LNCaP clone FGC (cell line): Measurements from ENCODE around the gene ATP2A3.

Experiments used
- DNase-seq: peaks from one replicate; pipeline ENCODE4 v3.0.0-alpha.2; 2011; ENCODE audit warnings: low read depth
- H3K4me3 ChIP-seq: 2 replicates; pipeline ENCODE4 v1.5.1; 2011; ENCODE audit warnings: mild to moderate bottlenecking, low read depth, low read length, control low read depth
- TF ChIP-seq, protein P1 (sequence below): IDR thresholded peaks from 2 replicates; pipeline ENCODE4 v1.5.1; 2012; ENCODE audit warnings: mild to moderate bottlenecking; ENCODE audit not compliant: control insufficient read depth, insufficient read depth; ENCODE audit errors: extremely low read depth

Gene ATP2A3

DNA sequence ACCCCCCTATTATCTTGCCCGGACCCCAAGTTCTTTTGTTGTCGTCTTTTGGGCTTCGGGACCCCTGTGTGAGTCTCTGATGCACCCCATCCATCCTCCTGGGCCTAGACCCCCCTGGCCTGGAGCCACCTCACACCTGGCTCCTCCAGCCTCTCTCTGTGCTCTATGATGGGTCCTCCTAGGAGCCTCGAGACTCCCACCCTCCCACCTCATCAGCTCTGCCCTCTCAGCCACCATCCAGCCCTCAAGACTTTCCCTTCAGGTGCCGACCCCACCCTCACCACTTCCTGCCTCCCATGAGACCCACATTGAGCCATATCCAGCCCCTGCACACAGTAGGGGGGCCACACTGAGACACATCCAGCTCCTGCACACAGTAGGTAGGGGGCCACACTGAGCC is 8.7 kb upstream of the ATP2A3 start:
- H3K4me3 ChIP-seq, result no peak overlapping the region
- TF ChIP-seq, protein P1, sequence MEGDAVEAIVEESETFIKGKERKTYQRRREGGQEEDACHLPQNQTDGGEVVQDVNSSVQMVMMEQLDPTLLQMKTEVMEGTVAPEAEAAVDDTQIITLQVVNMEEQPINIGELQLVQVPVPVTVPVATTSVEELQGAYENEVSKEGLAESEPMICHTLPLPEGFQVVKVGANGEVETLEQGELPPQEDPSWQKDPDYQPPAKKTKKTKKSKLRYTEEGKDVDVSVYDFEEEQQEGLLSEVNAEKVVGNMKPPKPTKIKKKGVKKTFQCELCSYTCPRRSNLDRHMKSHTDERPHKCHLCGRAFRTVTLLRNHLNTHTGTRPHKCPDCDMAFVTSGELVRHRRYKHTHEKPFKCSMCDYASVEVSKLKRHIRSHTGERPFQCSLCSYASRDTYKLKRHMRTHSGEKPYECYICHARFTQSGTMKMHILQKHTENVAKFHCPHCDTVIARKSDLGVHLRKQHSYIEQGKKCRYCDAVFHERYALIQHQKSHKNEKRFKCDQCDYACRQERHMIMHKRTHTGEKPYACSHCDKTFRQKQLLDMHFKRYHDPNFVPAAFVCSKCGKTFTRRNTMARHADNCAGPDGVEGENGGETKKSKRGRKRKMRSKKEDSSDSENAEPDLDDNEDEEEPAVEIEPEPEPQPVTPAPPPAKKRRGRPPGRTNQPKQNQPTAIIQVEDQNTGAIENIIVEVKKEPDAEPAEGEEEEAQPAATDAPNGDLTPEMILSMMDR, result no peak
- no peak for DNase-seq

DNA sequence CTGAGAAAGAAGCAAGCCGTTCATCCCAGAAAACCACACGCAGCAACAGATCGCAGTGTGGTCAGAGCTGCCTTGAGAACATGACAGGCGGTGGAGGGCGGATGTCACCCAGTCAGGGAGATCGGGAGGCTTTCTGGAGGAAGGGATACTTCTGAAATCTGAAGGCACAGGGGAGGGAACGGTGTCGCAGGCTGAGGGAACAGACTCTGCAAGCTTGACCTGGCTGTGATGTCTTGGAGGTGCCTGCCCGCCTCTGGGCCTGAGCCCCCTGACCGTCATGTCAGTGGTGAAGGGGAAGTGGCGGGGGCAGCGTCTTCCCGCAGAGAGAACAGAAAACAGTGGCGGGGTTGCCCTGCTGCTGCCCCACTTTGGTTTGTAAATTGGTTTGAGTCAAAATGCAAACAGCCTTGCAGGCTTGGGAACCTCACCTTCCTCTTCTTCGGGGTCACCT is 8.1 kb upstream of the ATP2A3 start:
- no peak overlapping the region for H3K4me3 ChIP-seq
- DNase-seq, result no peak
- TF ChIP-seq, protein P1, result no peak

DNA sequence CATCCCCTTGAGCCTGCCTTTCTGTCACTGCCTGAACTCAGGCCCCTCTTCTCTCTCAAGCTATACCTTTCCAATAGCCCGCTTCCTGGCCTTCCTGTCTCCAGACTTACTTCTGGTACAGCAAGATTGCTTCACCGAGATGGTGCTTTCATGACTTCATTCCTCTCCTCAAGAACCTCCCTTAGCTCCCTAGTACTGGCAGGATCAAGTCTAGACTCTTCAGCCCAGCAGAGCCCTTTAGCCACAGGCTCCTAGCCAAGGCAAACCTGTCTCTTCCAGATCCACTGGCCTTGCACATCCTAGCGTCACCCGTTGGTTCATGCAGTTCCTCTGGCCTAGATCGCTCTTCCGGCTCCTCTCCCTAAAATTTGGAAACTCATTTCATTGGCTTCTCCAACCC is 6.4 kb upstream of the ATP2A3 start:
- no peak for DNase-seq

DNA sequence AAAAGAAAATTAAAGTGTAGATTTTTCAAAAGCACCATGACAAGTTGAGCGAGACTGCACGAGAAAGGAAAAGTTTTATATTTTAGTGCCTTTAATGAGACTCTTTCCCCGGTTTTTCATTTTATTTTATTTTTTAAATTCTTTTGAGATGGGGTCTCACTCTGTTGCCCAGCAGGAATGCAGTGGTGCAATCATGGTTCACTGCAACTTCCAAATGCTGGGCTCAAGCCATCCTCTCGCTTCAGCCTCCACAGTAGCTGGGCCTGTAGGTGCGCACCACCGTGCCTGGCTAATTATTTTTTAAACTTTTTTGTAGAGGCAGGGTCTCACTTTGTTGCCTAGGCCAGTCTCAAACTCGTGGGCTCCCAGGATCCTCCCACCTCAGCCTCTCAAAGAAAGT is 5.7 kb upstream of the ATP2A3 start:
- no peak overlapping the region for H3K4me3 ChIP-seq
- DNase-seq, result no peak
- TF ChIP-seq, protein P1, result no peak

More for the DNA sequence above, 6.4 kb upstream of the ATP2A3 start:
- TF ChIP-seq, protein P1, result no peak
- H3K4me3 ChIP-seq, result no peak overlapping the region

DNA sequence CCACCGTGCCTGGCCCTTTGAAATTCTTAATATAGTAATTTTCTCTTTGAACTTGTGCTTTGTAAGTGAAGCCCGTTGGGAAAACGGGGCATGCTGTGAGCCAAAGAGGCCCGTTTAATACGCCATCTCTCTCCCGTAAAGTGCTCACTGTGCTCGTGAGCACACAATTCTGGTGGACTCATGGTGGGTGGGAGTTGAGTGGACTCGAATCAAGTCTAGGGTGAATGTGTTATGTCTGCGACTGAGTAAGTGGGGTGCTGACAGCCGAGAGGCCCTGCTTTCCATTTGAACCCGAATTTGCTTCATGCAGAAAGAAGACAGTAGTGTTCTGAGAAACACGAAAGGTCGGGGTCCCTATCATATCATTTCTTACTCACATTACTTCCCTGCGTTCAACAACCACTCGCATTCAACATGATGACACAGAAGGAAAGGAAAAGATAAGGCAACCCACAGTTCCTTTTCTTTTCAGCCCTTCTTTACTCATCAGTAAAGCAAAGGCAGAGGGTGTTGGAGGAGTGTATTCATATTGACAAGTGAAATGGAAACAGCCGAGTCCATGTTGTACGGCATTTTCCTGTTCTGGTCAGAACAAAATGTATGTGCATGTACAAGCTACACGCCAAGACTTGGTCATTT is 4.8 kb upstream of the ATP2A3 start:
- H3K4me3 ChIP-seq, result no peak overlapping the region
- no peak for DNase-seq
- TF ChIP-seq, protein P1, result no peak

DNA sequence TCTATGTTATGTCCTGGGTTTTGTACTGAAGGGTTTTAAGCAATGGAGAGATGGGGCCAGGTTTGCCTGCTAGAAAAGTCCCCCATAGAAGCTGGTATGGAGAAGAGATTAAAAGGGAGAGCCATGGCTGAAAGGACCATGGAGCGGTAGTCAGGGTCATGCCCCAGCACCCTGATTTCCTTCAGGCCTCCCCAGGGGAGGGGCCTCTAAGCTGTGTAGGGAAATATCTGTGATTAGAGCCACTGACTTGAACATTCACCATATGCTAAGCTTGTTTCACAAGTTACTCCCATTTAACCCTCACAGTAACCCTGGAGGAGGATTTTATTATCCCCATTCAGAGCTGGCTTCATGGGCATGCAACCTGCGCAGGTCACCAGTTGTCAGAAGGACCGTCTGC is 3.8 kb upstream of the ATP2A3 start:
- TF ChIP-seq, protein P1, result no peak
- H3K4me3 ChIP-seq, result no peak overlapping the region
- DNase-seq, result no peak

DNA sequence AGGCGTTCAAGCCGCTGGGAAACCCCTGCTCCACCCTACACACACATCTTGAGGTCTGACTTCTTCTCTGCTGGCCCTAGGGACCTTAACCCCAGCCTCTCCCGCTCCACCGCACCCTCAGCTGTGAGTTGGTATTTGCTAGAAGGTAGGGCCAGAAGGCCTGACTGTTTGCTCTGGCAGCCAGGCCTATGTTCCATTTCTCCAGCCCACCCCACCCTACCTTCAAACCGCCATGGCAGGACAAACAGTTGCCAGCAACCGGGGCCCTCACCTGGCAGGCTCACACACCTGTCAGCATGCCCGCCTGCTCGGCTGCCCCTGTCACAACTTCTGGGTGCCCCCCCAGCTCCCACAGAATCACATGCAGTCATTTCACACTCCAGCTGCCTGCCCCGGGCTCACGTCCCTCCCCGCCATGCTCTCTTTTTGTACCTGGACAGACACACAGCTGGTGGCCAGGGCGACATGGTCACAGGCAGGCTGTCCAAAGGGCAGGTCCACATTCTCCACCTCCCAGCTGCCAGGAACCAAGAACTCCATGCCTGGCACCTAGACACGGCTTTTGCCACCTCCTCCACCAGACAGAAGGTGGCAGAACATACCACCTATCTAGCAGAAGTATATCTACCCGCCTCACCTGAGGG is 2.6 kb upstream of the ATP2A3 start:
- TF ChIP-seq, protein P1, result no peak
- no peak for DNase-seq
- H3K4me3 ChIP-seq, result no peak overlapping the region
